Ovary (tissue), 3 donors: ENCODE data around the gene SLC4A2.

Experiments
- CTCF ChIP-seq, 3 donors: fragments of 450-650 bp in 2 of 3; fragments of 200-600 bp in 1 of 3; IDR thresholded peaks; one replicate each; pipeline versions ENCODE4 v1.5.1 to v1.8.0; 2016 to 2022; ENCODE audit warnings: antibody characterized with exemption in 3 of 3, mild to moderate bottlenecking in 1 of 3
- EP300 ChIP-seq: sonication (generic); formaldehyde crosslinking; IDR thresholded peaks from one replicate; pipeline ENCODE4 v1.6.1; 2017; ENCODE audit warnings: antibody characterized with exemption
- POLR2A ChIP-seq: fragments of 450-650 bp; IDR thresholded peaks from one replicate; pipeline ENCODE4 v1.6.1; 2017; ENCODE audit warnings: antibody characterized with exemption, mild to moderate bottlenecking, moderate library complexity
- donor health status: DM: no; HTN: no; CAD: no.

- TF ChIP-seq CTCF (IDR thresholded peaks at IDR 0.05) (no peak), POLR2A (peak; percentile 71), EP300 (no peak)
Observed at GRCh38 chr7:151057989-151058780, 1.2 kb upstream of the SLC4A2 start.
